Mucosa of descending colon (tissue), 3 donors: Measurements from ENCODE around the gene LRRC8E. TPM values are rescaled to one million over a fixed set of nuclear protein-coding genes. Genes with fewer than 3 reads are reported as not detected.

Experiments used
- ATAC-seq: fragments of 200-7000 bp; cut with Tn5 transposase; one replicate; pipeline ENCODE4 v1.9.1; 2020; ENCODE audit warnings: mild to moderate bottlenecking, moderate library complexity
- DNase-seq, 3 donors: peaks; one replicate each; pipeline ENCODE4 v3.0.0-alpha.2; 2020
- H3K36me3 ChIP-seq: fragments of 200-600 bp; one replicate; pipeline ENCODE4 v1.8.0; 2021; ENCODE audit warnings: low read depth, mild to moderate bottlenecking
- H3K4me1 ChIP-seq: fragments of 200-600 bp; one replicate; pipeline ENCODE4 v1.8.0; 2021; ENCODE audit warnings: low read depth, mild to moderate bottlenecking
- H3K4me3 ChIP-seq: fragments of 200-600 bp; one replicate; pipeline ENCODE4 v1.8.0; 2021; ENCODE audit warnings: mild to moderate bottlenecking
- H3K9me3 ChIP-seq: fragments of 200-600 bp; one replicate; pipeline ENCODE4 v1.8.0; 2021; ENCODE audit warnings: mild to moderate bottlenecking
- intact Hi-C, 2 donors: fragments of 100-400 bp; cut with DNase I in 1 of 2; cut with micrococcal nuclease in 1 of 2; formaldehyde crosslinking; loops; one replicate each; pipeline versions ENCODE4 v1.11.0 to v1.11.1; 2022; cut with DNase I, micrococcal nuclease
- total RNA-seq, 3 donors: library from RNA; stranded (reverse); fragmentation: NEBNext Ultra II Directional in 2 of 3; extraction: Animal tissue kit (Norgen Biotek cat#: 25700) in 2 of 3; gene quantifications; one replicate each; pipeline versions ENCODE4 v1.2.1 to v1.2.4, GENCODE V29; 2021 to 2023
- TF ChIP-seq, protein P1 (sequence below): fragments of 200-600 bp; IDR thresholded peaks from one replicate; pipeline ENCODE4 v1.8.0; 2022; ENCODE audit warnings: antibody characterized with exemption, mild to moderate bottlenecking
- donor health status: DM: no; HTN: no; CAD: no; lungs with moderate emphysema.
- donor health status: DM: no; HTN: no; CAD: no.
- donor health status: DM: no; HTN: yes; CAD: no.

The LRRC8E gene
- total RNA-seq, 3 donors from 2014 or later, result 0.32 to 1.5 (median 1.3) TPM

- DNase-seq, result peak in 1 of 3 donors; percentile 46
- Histone ChIP-seq H3K9me3 (no peaks in the 10 kb centered on the region), H3K36me3 (peaks cover 3% of the 10 kb centered on the region), H3K4me3 (no peak overlapping the region), H3K4me1 (peaks cover 10% of the 10 kb centered on the region)
- no peak for ATAC-seq
- intact Hi-C loops, result loop anchor here (10.0 kb wide), 1 partner anchor 313 kb away; no protein-coding TSS in a partner anchor
- TF ChIP-seq, protein P1, sequence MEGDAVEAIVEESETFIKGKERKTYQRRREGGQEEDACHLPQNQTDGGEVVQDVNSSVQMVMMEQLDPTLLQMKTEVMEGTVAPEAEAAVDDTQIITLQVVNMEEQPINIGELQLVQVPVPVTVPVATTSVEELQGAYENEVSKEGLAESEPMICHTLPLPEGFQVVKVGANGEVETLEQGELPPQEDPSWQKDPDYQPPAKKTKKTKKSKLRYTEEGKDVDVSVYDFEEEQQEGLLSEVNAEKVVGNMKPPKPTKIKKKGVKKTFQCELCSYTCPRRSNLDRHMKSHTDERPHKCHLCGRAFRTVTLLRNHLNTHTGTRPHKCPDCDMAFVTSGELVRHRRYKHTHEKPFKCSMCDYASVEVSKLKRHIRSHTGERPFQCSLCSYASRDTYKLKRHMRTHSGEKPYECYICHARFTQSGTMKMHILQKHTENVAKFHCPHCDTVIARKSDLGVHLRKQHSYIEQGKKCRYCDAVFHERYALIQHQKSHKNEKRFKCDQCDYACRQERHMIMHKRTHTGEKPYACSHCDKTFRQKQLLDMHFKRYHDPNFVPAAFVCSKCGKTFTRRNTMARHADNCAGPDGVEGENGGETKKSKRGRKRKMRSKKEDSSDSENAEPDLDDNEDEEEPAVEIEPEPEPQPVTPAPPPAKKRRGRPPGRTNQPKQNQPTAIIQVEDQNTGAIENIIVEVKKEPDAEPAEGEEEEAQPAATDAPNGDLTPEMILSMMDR, result no peak
Observed at GRCh38 chr19:7941895-7942596, 53.7 kb downstream of the LRRC8E start.

DNA sequence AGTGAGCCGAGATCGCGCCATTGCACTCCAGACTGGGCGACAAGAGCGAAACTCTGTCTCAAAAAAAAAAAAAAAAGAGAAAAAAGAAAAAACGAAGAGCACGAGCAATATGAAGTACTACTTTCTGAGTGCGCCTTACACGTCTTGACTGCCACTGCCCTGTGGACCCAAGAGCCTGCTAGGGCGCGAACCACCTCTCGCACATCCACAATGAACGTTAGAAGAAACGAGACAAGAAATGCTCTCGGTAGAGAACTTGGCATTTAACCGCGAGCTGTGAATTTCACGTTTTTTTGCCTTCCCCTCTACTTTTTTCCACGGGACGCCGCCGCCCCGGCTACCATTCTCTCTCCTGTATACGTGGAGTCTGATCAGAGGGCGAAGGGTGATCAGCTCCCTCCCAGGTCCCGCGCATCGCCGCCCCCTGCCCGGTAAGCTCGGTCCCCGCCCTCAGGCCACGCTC lies 54.7 kb downstream of the LRRC8E start:
- ATAC-seq, result no peak
- TF ChIP-seq, protein P1, result no peak
- Histone ChIP-seq H3K4me1 (peaks cover 10% of the 10 kb centered on the region), H3K36me3 (peaks cover 3% of the 10 kb centered on the region), H3K9me3 (no peaks in the 10 kb centered on the region), H3K4me3 (peak overlapping the region; percentile 91)
- intact Hi-C loops, result loop anchor here (10.0 kb wide), 1 partner anchor 312 kb away; no protein-coding TSS in a partner anchor
- no peak for DNase-seq

DNA sequence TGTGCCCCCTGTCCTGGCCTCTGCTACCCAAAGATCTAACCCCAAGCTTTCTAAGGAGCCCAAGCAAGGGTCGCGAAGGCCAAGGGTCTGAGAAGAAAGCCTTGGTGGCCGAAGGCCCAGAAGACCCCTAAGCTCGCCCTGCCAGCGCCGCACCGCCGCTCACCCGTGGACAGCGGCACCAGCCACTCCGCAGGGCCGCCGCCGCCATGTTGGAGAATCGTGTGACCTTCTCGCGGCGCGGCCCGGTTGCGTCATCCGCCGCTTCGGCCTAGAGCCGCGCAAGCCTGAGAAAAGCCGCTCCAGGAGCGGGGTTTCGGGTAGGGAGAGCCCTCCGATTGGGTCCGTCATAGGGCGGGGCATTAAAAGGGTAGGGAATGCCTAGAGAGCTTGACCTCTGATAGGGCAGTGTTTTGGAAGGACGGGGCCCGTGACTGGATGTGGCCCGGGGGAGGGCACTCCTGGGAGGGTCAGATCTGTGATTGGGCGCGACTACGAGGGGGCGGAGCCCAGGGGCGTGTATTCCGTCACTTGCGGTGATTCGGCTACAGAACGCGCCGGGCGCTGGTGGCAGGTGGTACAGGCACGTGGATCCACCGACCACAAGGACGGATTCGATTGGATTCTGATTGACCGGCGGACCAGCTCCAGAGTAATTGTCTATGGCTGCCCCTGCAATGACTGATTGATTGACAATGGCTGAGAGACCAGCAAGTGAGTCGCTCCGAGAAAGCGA lies 55.3 kb downstream of the LRRC8E start, which contains the start of gene TIMM44:
TIMM44 (minus strand) TSS at position 223 of the 733 bp plus-strand sequence; CDS start at position 208, 15 bp downstream.
- Histone ChIP-seq H3K4me1 (peaks cover 10% of the 10 kb centered on the region), H3K36me3 (peaks cover 3% of the 10 kb centered on the region), H3K9me3 (no peaks in the 10 kb centered on the region), H3K4me3 (peak within 1 kb of the TSS; percentile 91)
- peak; percentile 98 to 99 (median 99) for DNase-seq
- TF ChIP-seq, protein P1, result no peak
- intact Hi-C loops, result loop anchor here (10.0 kb wide), 1 partner anchor 311 kb away; no protein-coding TSS in a partner anchor
- ATAC-seq, result peak; percentile 97

DNA sequence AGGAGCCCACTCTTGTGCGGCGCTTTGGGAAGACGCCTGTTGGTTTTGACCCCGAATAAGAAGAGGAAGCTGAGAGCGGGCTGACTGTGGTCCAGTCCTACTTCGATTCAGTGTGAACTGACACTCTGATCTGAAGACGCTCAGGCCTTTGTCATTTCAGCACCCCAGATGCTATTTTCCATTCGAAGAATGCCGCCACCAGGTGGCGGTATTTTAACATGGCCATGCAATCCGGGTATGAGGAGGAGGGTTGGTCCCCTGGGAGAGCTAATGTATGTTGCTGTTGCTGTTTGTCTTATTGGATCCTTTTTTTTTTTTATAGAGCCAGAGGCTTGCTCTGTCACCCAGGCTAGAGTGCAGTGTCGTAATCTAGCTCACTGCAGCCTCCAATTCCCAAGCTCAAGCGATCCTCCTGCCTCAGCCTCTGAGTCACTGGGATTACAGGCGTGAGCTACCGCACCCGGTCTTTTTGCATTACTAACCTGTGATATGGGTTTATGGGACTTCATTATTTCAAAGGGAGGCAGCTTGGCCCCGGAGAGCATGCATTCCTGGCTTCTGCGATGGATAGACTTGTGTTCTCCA lies 56.0 kb downstream of the LRRC8E start:
- TF ChIP-seq, protein P1, result peak; percentile 32
- ATAC-seq (peak; percentile 71), DNase-seq (peak; percentile 75 to 99 (median 89))

GRCh38 chr19:7947939-7948338 lies 59.6 kb downstream of the LRRC8E start:
- TF ChIP-seq, protein P1, result no peak
- ATAC-seq (no peak), DNase-seq (no peak)
- Histone ChIP-seq H3K4me1 (no peaks in the 10 kb centered on the region), H3K9me3 (no peaks in the 10 kb centered on the region), H3K4me3 (no peak overlapping the region), H3K36me3 (peaks cover 3% of the 10 kb centered on the region)
- intact Hi-C loops, result loop anchor here (10.0 kb wide), 1 partner anchor 307 kb away; no protein-coding TSS in a partner anchor

More for the DNA sequence above, 56.0 kb downstream of the LRRC8E start:
- peaks cover 3% of the 10 kb centered on the region for H3K36me3 ChIP-seq
- H3K4me1 ChIP-seq, result peaks cover 10% of the 10 kb centered on the region
- H3K4me3 ChIP-seq, result peak overlapping the region; percentile 91
- no peaks in the 10 kb centered on the region for H3K9me3 ChIP-seq
- intact Hi-C loops, result loop anchor here (10.0 kb wide), 1 partner anchor 311 kb away; no protein-coding TSS in a partner anchor
